NB4 (cell line): ENCODE measurements around the gene C9orf72.
A peak's percentile ranks its signal among the peaks of the same experiment; 100 is the strongest.

Experiments used
- DNase-seq: peaks from one replicate; pipeline ENCODE4 v3.0.0; 2010; ENCODE audit warnings: low read depth
- H3K4me3 ChIP-seq: one replicate; pipeline ENCODE4 v1.5.1; 2011; ENCODE audit warnings: mild to moderate bottlenecking, low read depth, low read length, moderate library complexity
- CTCF ChIP-seq: IDR thresholded peaks from one replicate; pipeline ENCODE4 v1.5.1; 2012; ENCODE audit warnings: low read depth, low read length
- MYC ChIP-seq: IDR thresholded peaks from 2 replicates; pipeline ENCODE4 v1.6.1; 2011; ENCODE audit warnings: low read depth, low read length
- POLR2A ChIP-seq: IDR thresholded peaks from 2 replicates; pipeline ENCODE4 v1.6.1; 2011; ENCODE audit warnings: mild to moderate bottlenecking; ENCODE audit not compliant: insufficient read length; ENCODE audit errors: extremely low read depth
- TF ChIP-seq, protein P1 (sequence below): IDR thresholded peaks from 2 replicates; pipeline ENCODE4 v1.6.1; 2011; ENCODE audit warnings: low read depth, low read length

The C9orf72 gene

DNA sequence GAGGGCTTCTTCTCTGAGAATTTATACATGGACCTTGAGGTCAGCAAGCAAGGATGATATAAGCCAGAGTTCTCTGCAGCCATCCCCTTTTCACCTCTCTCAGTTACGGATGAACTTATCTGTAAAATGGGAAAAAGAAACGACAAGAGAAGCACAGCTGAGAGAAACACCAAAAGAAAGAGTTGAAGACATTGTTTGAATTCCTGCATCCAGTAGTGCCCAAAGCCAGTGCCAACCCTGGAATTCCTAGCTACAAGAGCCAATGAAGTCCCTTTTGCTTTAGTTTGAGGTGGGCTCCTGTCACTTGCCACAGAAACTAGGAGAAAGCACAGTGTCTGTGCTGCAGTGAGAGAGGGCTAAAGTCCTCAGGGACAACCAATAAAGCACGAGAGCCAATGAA is 37.1 kb downstream of the C9orf72 start:
- TF ChIP-seq MYC (no peak), POLR2A (no peak), CTCF (no peak)
- TF ChIP-seq, protein P1, sequence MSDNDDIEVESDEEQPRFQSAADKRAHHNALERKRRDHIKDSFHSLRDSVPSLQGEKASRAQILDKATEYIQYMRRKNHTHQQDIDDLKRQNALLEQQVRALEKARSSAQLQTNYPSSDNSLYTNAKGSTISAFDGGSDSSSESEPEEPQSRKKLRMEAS: no peak
- no peak overlapping the region for H3K4me3 ChIP-seq
- no peak for DNase-seq

DNA sequence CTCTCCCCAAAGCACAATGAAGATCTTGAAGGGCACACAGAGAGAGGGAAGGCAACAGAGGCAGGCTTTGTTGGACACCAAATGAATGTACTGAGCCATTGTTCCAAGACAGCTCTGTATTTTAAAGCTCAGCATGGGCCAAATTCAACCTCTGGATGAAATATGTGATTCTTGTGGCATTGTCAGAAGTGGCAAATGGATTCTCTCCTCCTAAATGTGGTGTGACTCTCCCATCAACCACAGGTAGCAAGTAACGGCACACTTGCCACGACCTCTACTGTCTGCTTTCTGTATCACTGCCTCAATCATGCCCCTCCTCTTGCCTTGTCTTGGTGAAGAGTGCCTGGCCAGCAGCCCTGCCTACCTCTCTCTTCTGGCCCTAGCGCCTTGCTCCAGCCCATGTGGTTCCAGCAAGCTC is 37.6 kb downstream of the C9orf72 start:
- peak; percentile 42 for DNase-seq
- H3K4me3 ChIP-seq: no peak overlapping the region
- TF ChIP-seq POLR2A (no peak), CTCF (peak; percentile 49), MYC (no peak)
- TF ChIP-seq, protein P1: no peak

DNA sequence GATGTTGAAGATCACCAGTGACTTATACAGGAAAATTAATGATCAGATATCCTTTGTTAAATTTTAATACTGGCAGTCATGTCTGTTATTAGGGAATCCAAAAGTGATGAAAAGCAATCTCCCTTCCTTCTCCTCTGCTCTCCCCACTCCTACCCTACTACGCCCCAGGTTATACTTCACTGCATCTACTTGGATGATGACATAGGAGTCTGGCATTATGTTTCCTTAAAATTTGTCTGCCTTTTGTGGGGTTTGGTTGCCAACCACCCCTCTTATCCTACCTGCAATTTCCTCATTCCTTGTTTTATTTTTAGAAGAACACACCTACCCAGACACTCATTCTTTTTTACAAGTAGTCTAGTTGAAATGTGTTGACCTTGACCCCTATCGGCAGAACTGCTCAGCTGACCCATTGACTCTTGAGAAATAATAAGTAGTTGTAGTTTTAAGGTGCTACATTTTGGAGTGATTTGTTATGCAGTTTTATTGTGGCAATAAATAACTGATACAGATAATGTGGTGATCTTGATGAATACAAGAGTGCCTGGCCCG is 38.5 kb downstream of the C9orf72 start:
- no peak for DNase-seq
- TF ChIP-seq CTCF (no peak), POLR2A (no peak), MYC (no peak)
- TF ChIP-seq, protein P1: no peak

GRCh38 chr9:27534131-27534530 is 39.1 kb downstream of the C9orf72 start:
- H3K4me3 ChIP-seq: no peak overlapping the region
- DNase-seq: no peak
- TF ChIP-seq POLR2A: no peak
- no peak for TF ChIP-seq CTCF
- TF ChIP-seq, protein P1: no peak
- TF ChIP-seq MYC: no peak

More for the DNA sequence above, 38.5 kb downstream of the C9orf72 start:
- H3K4me3 ChIP-seq: no peak overlapping the region

- TF ChIP-seq MYC (no peak), POLR2A (no peak), CTCF (no peak)
- TF ChIP-seq, protein P1: no peak
- no peak overlapping the region for H3K4me3 ChIP-seq
- no peak for DNase-seq
These were observed 40.0 kb downstream of the C9orf72 start for GRCh38 chr9:27533311-27533710.

GRCh38 chr9:27532046-27532445 is 41.2 kb downstream of the C9orf72 start:
- no peak for DNase-seq
- TF ChIP-seq POLR2A: no peak
- TF ChIP-seq CTCF: no peak
- TF ChIP-seq, protein P1: no peak
- no peak for TF ChIP-seq MYC
- no peak overlapping the region for H3K4me3 ChIP-seq
